K562 (cell line): ENCODE data around the gene ZBTB7A. TPM values are rescaled to one million over a fixed set of nuclear protein-coding genes. Genes with fewer than 3 reads are reported as not detected.

Source experiments
- AFF4 ChIP-seq: sonication (generic); formaldehyde crosslinking; IDR thresholded peaks from 2 replicates; pipeline ENCODE4 v1.8.0; 2023; ENCODE audit warnings: mild to moderate bottlenecking, missing genetic modification reagents
- CBX2 ChIP-seq: fragments of 200-600 bp; sonication (generic); IDR thresholded peaks from one replicate; pipeline ENCODE4 v1.6.1; 2012; ENCODE audit warnings: mild to moderate bottlenecking, low read length, inconsistent platforms; ENCODE audit not compliant: insufficient read depth, poor library complexity, severe bottlenecking
- ESRRA ChIP-seq: fragments of 450-650 bp; IDR thresholded peaks from 2 replicates; pipeline ENCODE4 v1.6.1; 2014; ENCODE audit warnings: low read depth, mild to moderate bottlenecking, moderate library complexity, borderline replicate concordance
- FOSL1 ChIP-seq: fragments of 200-800 bp; sonication (Bioruptor generic); conservative IDR thresholded peaks from 2 replicates; pipeline ENCODE4 v1.6.1; 2016; ENCODE audit warnings: missing genetic modification characterization, missing compliant biosample characterization
- HDAC8 ChIP-seq: fragments of 450-650 bp; IDR thresholded peaks from 2 replicates; pipeline ENCODE4 v1.6.1; 2016; ENCODE audit warnings: mild to moderate bottlenecking, missing genetic modification characterization, moderate library complexity, missing compliant biosample characterization
- HINFP ChIP-seq: fragments of 450-650 bp; conservative IDR thresholded peaks from 2 replicates; pipeline ENCODE4 v1.6.1; 2016; ENCODE audit warnings: missing genetic modification characterization, low read depth, mild to moderate bottlenecking, control low read depth, missing compliant biosample characterization
- KLF13 ChIP-seq: fragments of 450-650 bp; IDR thresholded peaks from 2 replicates; pipeline ENCODE4 v1.6.1; 2016; ENCODE audit warnings: missing genetic modification characterization, low read depth, mild to moderate bottlenecking, missing compliant biosample characterization, moderate library complexity, borderline replicate concordance
- MED1 ChIP-seq: sonication (generic); formaldehyde crosslinking; IDR thresholded peaks from 2 replicates; pipeline ENCODE4 v1.8.1; 2023; ENCODE audit warnings: missing genetic modification reagents, borderline replicate concordance
- MLX ChIP-seq, 2 experiments: fragments of 450-650 bp in 1 of 2; sonication (generic) in 1 of 2; formaldehyde crosslinking; conservative IDR thresholded peaks; 2 replicates each; pipeline versions ENCODE4 v1.4.0 to v1.8.1; 2020 to 2022; ENCODE audit warnings: mild to moderate bottlenecking in 1 of 2, missing genetic modification reagents in 1 of 2
- NFYB ChIP-seq: IDR thresholded peaks from 2 replicates; pipeline ENCODE4 v1.6.1; 2011; ENCODE audit warnings: mild to moderate bottlenecking, moderate library complexity; ENCODE audit not compliant: insufficient read length; ENCODE audit errors: extremely low read depth
- NR2C2 ChIP-seq, 2 experiments: fragments of 200-800 bp in 1 of 2; sonication (Bioruptor generic) in 1 of 2; sonication (generic) in 1 of 2; formaldehyde crosslinking in 1 of 2; IDR thresholded peaks; 2 replicates each; pipeline versions ENCODE4 v1.6.1 to v1.8.0; 2016 to 2022; ENCODE audit warnings: mild to moderate bottlenecking in 1 of 2, missing compliant biosample characterization in 1 of 2, missing genetic modification characterization in 1 of 2, missing genetic modification reagents in 1 of 2
- SAP30 ChIP-seq: fragments of 200-600 bp; sonication (generic); IDR thresholded peaks from 2 replicates; pipeline ENCODE4 v1.6.1; 2012; ENCODE audit warnings: borderline replicate concordance, low read depth, mild to moderate bottlenecking, moderate library complexity, low read length, control low read depth, inconsistent platforms; ENCODE audit not compliant: insufficient read depth, poor library complexity, severe bottlenecking
- STAG1 ChIP-seq: sonication (generic); formaldehyde crosslinking; IDR thresholded peaks from 2 replicates; pipeline ENCODE4 v1.5.0; 2020; ENCODE audit warnings: missing genetic modification reagents, borderline replicate concordance
- TAL1 ChIP-seq: fragments of 450-650 bp; IDR thresholded peaks from 2 replicates; pipeline ENCODE4 v1.6.1; 2016; ENCODE audit warnings: mild to moderate bottlenecking
- TFE3 ChIP-seq: fragments of 450-650 bp; formaldehyde crosslinking; IDR thresholded peaks from 2 replicates; pipeline ENCODE4 v1.4.0; 2020; ENCODE audit warnings: mild to moderate bottlenecking, mixed read lengths
- ZNF143 ChIP-seq: sonication (generic); formaldehyde crosslinking; IDR thresholded peaks from 2 replicates; pipeline ENCODE4 v1.9.0; 2022; ENCODE audit warnings: mild to moderate bottlenecking, missing genetic modification reagents
- ZNF263 ChIP-seq: sonication (generic); formaldehyde crosslinking; IDR thresholded peaks from 2 replicates; pipeline ENCODE4 v1.8.0; 2022; ENCODE audit warnings: mild to moderate bottlenecking, missing genetic modification reagents, borderline replicate concordance
- ZNF830 ChIP-seq: fragments of 250-450 bp; sonication (Bioruptor Pico); IDR thresholded peaks from 2 replicates; pipeline ENCODE4 v1.5.0; 2021; ENCODE audit warnings: mild to moderate bottlenecking
- polyA plus RNA-seq, 8 experiments: library from polyadenylated mRNA; depleted of rRNA in 4 of 8; stranded (reverse) in 5 of 8; unstranded in 3 of 8; fragments of >200 nt; fragmentation: Nextera tagmentation in 2 of 8; fragmentation: Illumina TruSeq in 1 of 8; extraction: Ambion mirVana in 2 of 8; extraction: Trizol in 1 of 8; gene quantifications; 2 replicates each; pipeline versions ENCODE4 v1.2.1 to v1.2.3, GENCODE V29; 2011 to 2014; ENCODE audit warnings: inconsistent platforms in 1 of 8, missing spikeins in 1 of 8
- total RNA-seq, 7 experiments: library from RNA; depleted of rRNA in 6 of 7; stranded (reverse); fragments of >200 nt in 6 of 7; fragmentation: Illumina TruSeq in 2 of 7; extraction: Trizol in 2 of 7; gene quantifications; 2 replicates each; pipeline versions ENCODE4 v1.2.1 to v1.2.3, GENCODE V29; 2011 to 2021; ENCODE audit warnings: low replicate concordance in 1 of 7

ZBTB7A gene
- total and polyA plus RNA-seq, 9 of the 15 experiments (the other 6 are each of a cell fraction or from before 2014, with no cell fraction given): 0.11 to 34.0 (median 4.6) TPM

- TF ChIP-seq MLX (CRISPR knock-in tag; conservative IDR thresholded peaks at IDR 0.05) (no peak), STAG1 (no peak), TFE3 (CRISPR knock-in tag) (no peak), HDAC8 (tag) (no peak), AFF4 (CRISPR knock-in tag) (no peak), TAL1 (no peak), FOSL1 (peak; percentile 97), SAP30 (no peak), HINFP (tag) (no peak), MED1 (CRISPR knock-in tag) (no peak), ZNF263 (CRISPR knock-in tag) (no peak), CBX2 (no peak), KLF13 (tag) (no peak), ESRRA (no peak), NFYB (no peak), ZNF143 (CRISPR knock-in tag) (peak; percentile 46; the same call in 1 of the 2 replicates), ZNF830 (CRISPR knock-in tag) (no peak), NR2C2 (CRISPR knock-in tag; IDR thresholded peaks at IDR 0.05) (0 out of 2 replicates have a peak, but pooled peaks have one; percentile 21), NR2C2 (tag; IDR thresholded peaks at IDR 0.05) (no peak)
These were observed 8.6 kb downstream of the ZBTB7A start (continued) for GRCh38 chr19:4057931-4058692.
